HepG2 (cell line): ENCODE measurements around the gene ABAT. TPM values are rescaled to one million over a fixed set of nuclear protein-coding genes. Genes with fewer than 3 reads are reported as not detected.
A peak's percentile ranks its signal among the peaks of the same experiment; 100 is the strongest.

Experiments used
- ATF1 ChIP-seq: IDR thresholded peaks from 2 replicates; pipeline ENCODE4 v1.6.1; 2016; ENCODE audit warnings: mild to moderate bottlenecking, control low read depth
- BATF2 ChIP-seq: sonication (generic); formaldehyde crosslinking; IDR thresholded peaks from 2 replicates; pipeline ENCODE4 v1.8.0; 2022; ENCODE audit warnings: mild to moderate bottlenecking, missing genetic modification reagents, moderate library complexity
- ESRRA ChIP-seq: sonication (generic); formaldehyde crosslinking; IDR thresholded peaks from 2 replicates; pipeline ENCODE4 v1.5.1; 2020; ENCODE audit warnings: mild to moderate bottlenecking, low read depth, missing genetic modification reagents
- HDAC2 ChIP-seq: sonication (generic); formaldehyde crosslinking; IDR thresholded peaks from 2 replicates; pipeline ENCODE4 v1.4.0; 2020; ENCODE audit warnings: missing genetic modification reagents
- HMGXB4 ChIP-seq, 2 experiments: sonication (generic) in 1 of 2; formaldehyde crosslinking in 1 of 2; IDR thresholded peaks; 2 replicates each; pipeline versions ENCODE4 v1.4.0 to v1.6.1; 2018 to 2020; ENCODE audit warnings: missing genetic modification reagents in 2 of 2, borderline replicate concordance in 1 of 2, low read depth in 1 of 2, mild to moderate bottlenecking in 1 of 2, missing biosample characterization in 1 of 2
- HNRNPUL1 ChIP-seq: fragments of 200-400 bp; formaldehyde crosslinking; IDR thresholded peaks from 2 replicates; pipeline ENCODE4 v1.6.1; 2017; ENCODE audit warnings: low read depth, mild to moderate bottlenecking, low read length, moderate library complexity
- HOXA7 ChIP-seq: sonication (generic); formaldehyde crosslinking; IDR thresholded peaks from 2 replicates; pipeline ENCODE4 v1.8.1; 2022; ENCODE audit warnings: mild to moderate bottlenecking, missing genetic modification reagents, moderate library complexity
- NFIC ChIP-seq: IDR thresholded peaks from 2 replicates; pipeline ENCODE4 v1.6.1; 2012; ENCODE audit warnings: mild to moderate bottlenecking, low read length, inconsistent platforms
- RBM22 ChIP-seq: fragments of 200-400 bp; formaldehyde crosslinking; optimal IDR thresholded peaks from 2 replicates; pipeline ENCODE3; 2017; ENCODE audit warnings: mild to moderate bottlenecking, low read length, moderate library complexity
- REL ChIP-seq: sonication (generic); formaldehyde crosslinking; conservative IDR thresholded peaks from 2 replicates; pipeline ENCODE4 v1.8.0; 2022; ENCODE audit warnings: mild to moderate bottlenecking, missing genetic modification reagents, moderate library complexity
- SALL1 ChIP-seq: sonication (generic); formaldehyde crosslinking; IDR thresholded peaks from 2 replicates; pipeline ENCODE4 v1.8.0; 2022; ENCODE audit warnings: mild to moderate bottlenecking, missing genetic modification reagents
- SP5 ChIP-seq: IDR thresholded peaks from 2 replicates; pipeline ENCODE4 v1.6.1; 2016; ENCODE audit warnings: low read depth, borderline replicate concordance
- ZFP37 ChIP-seq: sonication (generic); formaldehyde crosslinking; IDR thresholded peaks from 2 replicates; pipeline ENCODE4 v1.4.0; 2020; ENCODE audit warnings: missing genetic modification reagents, borderline replicate concordance
- ZNF121 ChIP-seq: sonication (generic); formaldehyde crosslinking; IDR thresholded peaks from 2 replicates; pipeline ENCODE4 v1.5.0; 2020; ENCODE audit warnings: mild to moderate bottlenecking, missing genetic modification reagents
- ZNF225 ChIP-seq: sonication (generic); formaldehyde crosslinking; IDR thresholded peaks from 2 replicates; pipeline ENCODE4 v1.4.0; 2020; ENCODE audit warnings: mild to moderate bottlenecking, missing genetic modification reagents
- ZNF362 ChIP-seq: sonication (generic); formaldehyde crosslinking; IDR thresholded peaks from 2 replicates; pipeline ENCODE4 v1.4.0; 2020; ENCODE audit warnings: missing genetic modification reagents, mild to moderate bottlenecking, borderline replicate concordance
- ZNF484 ChIP-seq: sonication (generic); formaldehyde crosslinking; IDR thresholded peaks from 2 replicates; pipeline ENCODE4 v1.5.1; 2020; ENCODE audit warnings: mild to moderate bottlenecking, low read depth, missing genetic modification reagents, borderline replicate concordance
- ZNF503 ChIP-seq: sonication (generic); formaldehyde crosslinking; IDR thresholded peaks from 2 replicates; pipeline ENCODE4 v1.4.0; 2020; ENCODE audit warnings: missing genetic modification reagents
- ZNF598 ChIP-seq: sonication (generic); formaldehyde crosslinking; IDR thresholded peaks from 2 replicates; pipeline ENCODE4 v1.5.1; 2020; ENCODE audit warnings: mild to moderate bottlenecking, missing genetic modification reagents, borderline replicate concordance
- ZNF781 ChIP-seq: sonication (generic); formaldehyde crosslinking; IDR thresholded peaks from 2 replicates; pipeline ENCODE4 v1.5.1; 2020; ENCODE audit warnings: borderline replicate concordance, mild to moderate bottlenecking, missing genetic modification reagents; ENCODE audit errors: not compliant biosample characterization
- ZNF816 ChIP-seq: sonication (generic); formaldehyde crosslinking; IDR thresholded peaks from 2 replicates; pipeline ENCODE4 v1.8.0; 2022; ENCODE audit warnings: missing genetic modification reagents, mild to moderate bottlenecking, borderline replicate concordance
- polyA plus RNA-seq, 8 experiments: library from polyadenylated mRNA; depleted of rRNA in 3 of 8; stranded (reverse) in 7 of 8; unstranded in 1 of 8; fragments of >200 nt; fragmentation: Illumina TruSeq in 4 of 8; extraction: Trizol in 4 of 8; gene quantifications; 2 replicates each; pipeline versions ENCODE4 v1.2.1 to v1.2.3, GENCODE V29; 2011 to 2016; ENCODE audit warnings: low read depth in 4 of 8, missing spikeins in 1 of 8, mixed read lengths in 1 of 8; ENCODE audit not compliant: insufficient read depth in 1 of 8
- total RNA-seq, 5 experiments: library from RNA; depleted of rRNA; stranded (reverse); fragments of >200 nt; fragmentation: Illumina TruSeq; extraction: Trizol; gene quantifications; 2 replicates each; pipeline ENCODE4 v1.2.3, GENCODE V29; 2016; ENCODE audit warnings: low read depth in 1 of 5

ABAT gene
- total and polyA plus RNA-seq, 2 of the 13 experiments (the other 11 are each of a cell fraction or from before 2014, with no cell fraction given) = 47.6 to 97.3 TPM

GRCh38 chr16:8797364-8798173 lies 123.2 kb downstream of the ABAT start, which contains the start of the genes PMM2 and TMEM186 (continued):
- TF ChIP-seq BATF2 (0 out of 2 replicates have a peak, but pooled peaks have one; percentile 44), HDAC2 (CRISPR knock-in tag) (peak; percentile 98), ZNF225 (peak; percentile 100), SP5 (CRISPR knock-in tag) (peak; percentile 84), REL (CRISPR knock-in tag) (peak; percentile 95), ZFP37 (CRISPR knock-in tag) (peak; percentile 88), ZNF781 (CRISPR knock-in tag) (peak; percentile 99), ZNF503 (CRISPR knock-in tag) (peak; percentile 95), ZNF816 (CRISPR knock-in tag) (peak; percentile 74; the same call in 1 of the 2 replicates), HMGXB4 (CRISPR knock-in tag; IDR thresholded peaks at IDR 0.05; ENCODE audit: borderline replicate concordance in 1 of 2, low read depth in 1 of 2) (peak; percentile 91 to 94), ZNF484 (CRISPR knock-in tag) (peak; percentile 83; the same call in 1 of the 2 replicates), ZNF362 (CRISPR knock-in tag) (peak; percentile 20; the same call in 1 of the 2 replicates), ESRRA (peak; percentile 92), HOXA7 (CRISPR knock-in tag) (no peak), RBM22 (peak; percentile 75), ZNF598 (CRISPR knock-in tag) (peak; percentile 100), ZNF121 (CRISPR knock-in tag) (0 out of 2 replicates have a peak, but pooled peaks have one; percentile 6), NFIC (no peak), HNRNPUL1 (no peak), ATF1 (CRISPR knock-in tag) (peak; percentile 80), SALL1 (CRISPR knock-in tag) (peak; percentile 99)
